Astrocyte (in vitro differentiated cells and primary cell): ENCODE measurements around the gene NCOA3.

Source experiments
- EZH2 ChIP-seq: IDR thresholded peaks from 2 replicates; pipeline ENCODE4 v1.6.1; 2012; ENCODE audit warnings: mild to moderate bottlenecking, low read length, inconsistent platforms; ENCODE audit not compliant: insufficient read depth
- TF ChIP-seq, protein P1 (sequence below): IDR thresholded peaks from 2 replicates; pipeline ENCODE4 v1.5.1; 2011; ENCODE audit warnings: low read depth, mild to moderate bottlenecking, inconsistent platforms, low read length, moderate library complexity; ENCODE audit not compliant: insufficient read depth

DNA sequence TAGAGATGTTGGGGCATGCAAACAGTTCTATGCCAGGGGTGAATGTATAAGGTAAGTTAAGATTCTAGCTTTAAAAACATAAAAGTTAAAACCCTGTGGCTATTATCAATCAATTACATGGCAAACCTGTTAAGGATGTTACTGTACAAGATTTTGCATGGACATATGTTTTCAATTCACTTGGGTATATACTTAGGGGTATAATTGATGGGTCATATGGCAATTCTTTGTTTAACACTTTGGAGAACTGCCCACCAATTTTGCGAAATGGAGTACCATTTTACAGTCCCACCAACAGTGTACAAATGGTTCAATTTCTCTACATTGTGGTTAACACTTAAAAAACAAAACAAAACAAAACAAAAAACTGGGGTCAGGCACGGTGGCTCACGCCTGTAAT is 9.4 kb upstream of the NCOA3 start:
- TF ChIP-seq, protein P1, sequence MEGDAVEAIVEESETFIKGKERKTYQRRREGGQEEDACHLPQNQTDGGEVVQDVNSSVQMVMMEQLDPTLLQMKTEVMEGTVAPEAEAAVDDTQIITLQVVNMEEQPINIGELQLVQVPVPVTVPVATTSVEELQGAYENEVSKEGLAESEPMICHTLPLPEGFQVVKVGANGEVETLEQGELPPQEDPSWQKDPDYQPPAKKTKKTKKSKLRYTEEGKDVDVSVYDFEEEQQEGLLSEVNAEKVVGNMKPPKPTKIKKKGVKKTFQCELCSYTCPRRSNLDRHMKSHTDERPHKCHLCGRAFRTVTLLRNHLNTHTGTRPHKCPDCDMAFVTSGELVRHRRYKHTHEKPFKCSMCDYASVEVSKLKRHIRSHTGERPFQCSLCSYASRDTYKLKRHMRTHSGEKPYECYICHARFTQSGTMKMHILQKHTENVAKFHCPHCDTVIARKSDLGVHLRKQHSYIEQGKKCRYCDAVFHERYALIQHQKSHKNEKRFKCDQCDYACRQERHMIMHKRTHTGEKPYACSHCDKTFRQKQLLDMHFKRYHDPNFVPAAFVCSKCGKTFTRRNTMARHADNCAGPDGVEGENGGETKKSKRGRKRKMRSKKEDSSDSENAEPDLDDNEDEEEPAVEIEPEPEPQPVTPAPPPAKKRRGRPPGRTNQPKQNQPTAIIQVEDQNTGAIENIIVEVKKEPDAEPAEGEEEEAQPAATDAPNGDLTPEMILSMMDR: no peak
- TF ChIP-seq EZH2: no peak
